GM12873 (cell line): ENCODE measurements around the gene MAP3K14.

ENCODE experiments used
- TF ChIP-seq, protein P1 (sequence below): IDR thresholded peaks from 2 replicates; pipeline ENCODE4 v1.5.1; 2012; ENCODE audit warnings: low read depth, mild to moderate bottlenecking, moderate library complexity, low read length, control low read depth; ENCODE audit not compliant: insufficient read depth; ENCODE audit errors: missing control alignments

The MAP3K14 gene

DNA sequence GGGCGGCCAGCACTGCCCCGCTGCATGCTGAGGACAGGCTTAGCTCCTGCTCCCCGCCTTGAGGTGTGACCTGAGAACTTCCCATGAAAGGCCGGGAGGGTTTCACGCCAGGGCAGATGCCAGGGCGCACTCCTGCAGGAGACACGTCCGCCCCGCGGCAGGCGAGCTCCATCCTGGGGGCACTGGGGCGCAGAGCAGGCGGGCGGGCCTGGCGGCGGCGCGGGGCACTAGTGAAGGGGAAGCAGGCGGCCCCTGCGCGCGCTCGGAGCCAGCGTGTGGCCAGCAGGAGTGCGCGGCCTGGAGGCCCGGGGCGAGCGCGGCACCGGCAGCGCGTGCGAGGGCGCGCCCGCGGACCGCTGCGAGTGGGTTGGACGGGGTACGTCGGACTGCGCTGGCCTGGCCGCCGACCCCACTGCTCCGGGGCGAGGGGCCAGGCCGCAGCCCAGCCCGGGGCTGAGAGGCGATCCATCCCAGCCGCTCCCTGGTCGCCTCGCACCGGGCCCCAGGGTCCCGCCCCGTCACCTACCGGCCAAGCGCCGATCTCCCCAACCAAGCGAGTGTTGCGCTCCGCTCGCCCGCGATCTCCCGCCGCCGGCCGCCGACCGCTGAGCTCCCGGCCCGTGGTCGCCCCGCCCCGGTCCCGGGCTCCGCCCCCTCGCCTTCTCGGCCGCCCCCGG is at the start of gene MAP3K14:
Gene MAP3K14, minus strand, starts transcription at position 587 of the 677 bp plus-strand sequence. CDS start 26,275 bp downstream, outside the sequence.
- TF ChIP-seq, protein P1, sequence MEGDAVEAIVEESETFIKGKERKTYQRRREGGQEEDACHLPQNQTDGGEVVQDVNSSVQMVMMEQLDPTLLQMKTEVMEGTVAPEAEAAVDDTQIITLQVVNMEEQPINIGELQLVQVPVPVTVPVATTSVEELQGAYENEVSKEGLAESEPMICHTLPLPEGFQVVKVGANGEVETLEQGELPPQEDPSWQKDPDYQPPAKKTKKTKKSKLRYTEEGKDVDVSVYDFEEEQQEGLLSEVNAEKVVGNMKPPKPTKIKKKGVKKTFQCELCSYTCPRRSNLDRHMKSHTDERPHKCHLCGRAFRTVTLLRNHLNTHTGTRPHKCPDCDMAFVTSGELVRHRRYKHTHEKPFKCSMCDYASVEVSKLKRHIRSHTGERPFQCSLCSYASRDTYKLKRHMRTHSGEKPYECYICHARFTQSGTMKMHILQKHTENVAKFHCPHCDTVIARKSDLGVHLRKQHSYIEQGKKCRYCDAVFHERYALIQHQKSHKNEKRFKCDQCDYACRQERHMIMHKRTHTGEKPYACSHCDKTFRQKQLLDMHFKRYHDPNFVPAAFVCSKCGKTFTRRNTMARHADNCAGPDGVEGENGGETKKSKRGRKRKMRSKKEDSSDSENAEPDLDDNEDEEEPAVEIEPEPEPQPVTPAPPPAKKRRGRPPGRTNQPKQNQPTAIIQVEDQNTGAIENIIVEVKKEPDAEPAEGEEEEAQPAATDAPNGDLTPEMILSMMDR: no peak

- TF ChIP-seq, protein P1: no peak
Observed at GRCh38 chr17:45366049-45366448, 49.2 kb upstream of the MAP3K14 start.

GRCh38 chr17:45364531-45365390 is 47.9 kb upstream of the MAP3K14 start:
- TF ChIP-seq, protein P1: no peak

GRCh38 chr17:45363498-45363897 is 46.7 kb upstream of the MAP3K14 start:
- TF ChIP-seq, protein P1: no peak

- TF ChIP-seq, protein P1: no peak
Observed at GRCh38 chr17:45361976-45362375, 45.2 kb upstream of the MAP3K14 start.

DNA sequence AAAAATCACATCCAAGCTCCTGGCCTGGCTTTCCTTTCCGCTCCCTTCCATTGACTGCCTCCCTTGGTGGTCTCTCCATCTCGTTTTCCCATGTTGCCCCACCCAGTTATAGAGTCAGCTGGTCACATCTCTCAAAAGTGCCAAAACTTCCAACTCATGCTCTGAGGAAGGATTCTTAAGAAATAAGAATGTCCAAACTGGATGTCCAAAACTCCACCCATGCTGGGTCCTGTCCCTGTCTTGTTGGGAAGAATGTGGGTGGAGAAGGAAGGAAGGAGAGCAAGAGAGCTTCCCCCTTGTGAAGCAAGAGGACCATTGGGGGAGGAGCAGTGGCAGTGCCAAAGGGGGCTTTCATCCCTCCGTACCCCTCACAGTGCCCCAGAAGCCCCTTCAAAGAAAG is 44.6 kb upstream of the MAP3K14 start:
- TF ChIP-seq, protein P1: no peak

- TF ChIP-seq, protein P1: no peak
Observed at GRCh38 chr17:45357364-45357997, 40.7 kb upstream of the MAP3K14 start.
